ENCODE measurements around the gene CACNG6.

CACNG6 gene

GRCh38 chr19:53969366-53969765 lies 22.1 kb upstream of the CACNG6 start:
- no peak for DNase-seq

GRCh38 chr19:53971673-53972072 lies 19.8 kb upstream of the CACNG6 start:
- no peak for DNase-seq

- DNase-seq, result peak; percentile 58
Measured at GRCh38 chr19:53977429-53977990, 13.9 kb upstream of the CACNG6 start.

DNA sequence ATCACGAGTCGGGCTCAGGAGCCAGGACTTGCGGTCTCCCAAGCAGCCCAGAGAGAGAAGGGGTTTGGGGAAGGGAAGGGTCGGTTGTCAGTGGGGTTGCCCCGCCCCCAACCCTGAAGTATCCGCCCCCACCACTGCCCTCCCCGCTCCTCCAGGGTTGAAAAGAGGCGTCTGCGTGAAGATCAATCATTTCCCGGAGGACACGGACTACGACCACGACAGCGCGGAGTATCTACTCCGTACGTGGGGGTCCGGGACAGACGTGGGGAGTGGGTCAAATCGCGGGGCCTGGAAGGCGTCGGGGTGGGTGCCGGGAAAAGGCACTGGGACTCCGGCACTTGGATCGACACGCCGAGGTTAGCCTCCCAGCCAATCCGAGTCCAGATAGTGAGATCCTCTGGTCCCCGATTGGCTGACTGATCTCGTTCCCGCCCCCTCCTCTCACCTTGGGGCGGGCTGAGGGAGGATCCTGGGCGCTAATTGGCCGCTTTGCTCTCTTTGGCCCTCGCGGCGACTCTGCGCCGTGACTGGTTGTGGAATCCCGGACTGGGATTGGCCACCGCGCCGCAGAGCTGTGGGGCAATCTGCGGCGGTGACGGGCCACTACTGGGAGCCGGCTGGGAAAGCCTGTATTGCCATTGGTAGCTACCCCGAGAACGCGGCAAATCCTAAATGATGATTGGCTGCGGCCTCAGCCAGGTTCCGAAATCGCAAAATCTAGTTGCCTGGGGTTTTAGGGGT lies 13.3 kb upstream of the CACNG6 start:
- no peak for DNase-seq

DNA sequence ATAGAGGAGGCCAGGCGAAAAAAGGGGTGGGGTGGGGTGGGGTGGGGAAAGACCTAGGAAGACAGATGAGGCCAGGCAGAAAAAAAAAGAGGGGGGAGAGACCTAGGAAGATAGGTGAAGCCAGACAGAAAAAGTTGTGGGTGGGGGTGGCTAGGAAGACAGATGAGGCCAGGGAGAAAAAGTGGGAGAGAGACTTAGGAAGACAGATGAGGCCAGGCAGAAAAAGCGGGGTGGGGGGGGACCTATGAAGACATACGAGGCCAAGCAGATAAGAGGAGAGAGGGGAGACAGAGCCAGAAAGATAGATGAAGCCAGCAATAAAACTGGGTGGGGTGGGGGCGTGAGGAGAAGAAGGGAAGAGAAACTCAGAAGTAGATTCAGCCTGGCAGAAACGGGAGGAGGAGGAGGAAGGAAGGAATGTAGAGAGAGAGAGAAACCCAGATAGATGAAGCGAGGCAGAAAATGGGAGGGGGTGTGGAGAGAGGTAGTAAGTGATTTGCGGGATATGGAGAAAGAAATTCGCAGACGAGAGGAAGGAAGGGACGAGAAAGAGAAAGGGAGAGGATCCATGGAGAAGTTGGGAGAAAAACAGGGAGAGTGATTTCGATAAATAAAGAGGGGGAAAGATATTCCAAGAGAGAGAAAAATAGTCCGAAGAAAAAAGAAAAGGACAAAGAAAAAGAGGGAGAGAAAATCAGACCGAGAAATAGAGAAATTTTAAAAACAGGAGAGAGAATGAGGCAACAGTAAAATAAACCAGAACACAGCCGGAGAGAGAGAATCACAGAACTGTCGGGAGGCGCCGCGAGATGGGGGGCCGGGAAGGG lies 12.2 kb upstream of the CACNG6 start:
- no peak for DNase-seq

GRCh38 chr19:53980539-53981375 lies 10.7 kb upstream of the CACNG6 start:
- no peak for DNase-seq

- no peak for DNase-seq
Measured at GRCh38 chr19:53981376-53981951, 10.0 kb upstream of the CACNG6 start.

GRCh38 chr19:53982001-53982451 lies 9.4 kb upstream of the CACNG6 start:
- no peak for DNase-seq

DNA sequence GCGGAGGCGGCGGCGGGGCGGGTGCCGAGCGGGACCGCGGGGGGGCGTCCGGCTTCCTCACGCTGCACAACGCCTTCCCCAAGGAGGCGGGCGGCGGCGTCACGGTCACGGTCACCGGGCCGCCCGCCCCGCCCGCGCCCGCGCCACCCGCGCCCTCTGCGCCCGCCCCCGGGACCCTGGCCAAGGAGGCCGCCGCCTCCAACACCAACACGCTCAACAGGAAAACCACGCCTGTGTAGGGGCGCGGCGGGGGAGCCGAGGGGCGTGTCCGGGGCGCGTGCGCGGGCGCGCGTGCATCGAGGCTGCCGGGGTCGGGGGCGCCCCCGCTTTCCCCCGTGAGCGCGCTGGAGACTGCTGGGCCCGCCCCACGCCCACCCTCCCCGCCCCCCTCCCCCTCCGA lies 8.8 kb upstream of the CACNG6 start:
- DNase-seq, result peak; percentile 19

GRCh38 chr19:53983457-53984289 lies 7.8 kb upstream of the CACNG6 start:
- DNase-seq, result no peak

DNA sequence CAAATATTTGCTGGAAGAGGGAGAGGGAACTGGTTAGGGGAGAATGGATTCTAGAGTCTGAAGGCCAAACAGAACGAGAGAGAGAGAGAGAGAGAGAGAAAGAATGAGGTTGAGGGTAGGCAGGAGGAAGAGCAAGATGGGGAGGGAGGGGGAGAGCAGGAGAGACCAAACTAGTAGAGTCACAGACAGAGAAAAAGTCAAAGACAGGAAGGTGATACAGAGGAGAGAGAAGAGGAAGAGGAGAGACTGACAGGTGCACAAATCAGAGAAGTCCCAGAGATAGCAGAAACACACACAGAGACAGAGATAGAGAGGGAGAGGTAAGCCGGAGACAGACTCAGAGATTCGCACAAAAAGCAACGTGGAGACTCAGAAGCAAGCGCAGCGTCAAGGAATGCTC lies 5.6 kb upstream of the CACNG6 start:
- DNase-seq, result no peak

DNA sequence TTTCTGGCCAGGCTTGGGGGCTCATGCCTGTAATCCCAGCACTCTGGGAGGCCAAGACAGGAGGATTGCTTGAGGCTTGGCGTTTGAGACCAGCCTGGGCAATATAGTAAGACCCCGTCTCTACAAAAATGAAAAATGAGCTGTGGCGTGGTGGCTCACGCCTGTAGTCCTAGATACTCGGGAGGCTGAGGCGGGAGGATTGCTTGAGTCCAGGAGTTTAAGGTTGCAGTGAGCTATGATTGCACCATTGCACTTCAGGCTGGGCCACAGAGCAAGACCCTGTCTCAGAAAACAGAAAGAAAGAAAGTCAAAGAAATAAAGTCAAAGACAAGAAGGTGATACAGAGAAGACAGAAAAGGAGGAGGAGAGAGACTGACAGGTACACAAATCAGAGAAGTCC lies 2.5 kb upstream of the CACNG6 start:
- DNase-seq, result no peak

GRCh38 chr19:53989600-53990533 lies 1.6 kb upstream of the CACNG6 start:
- no peak for DNase-seq

- no peak for DNase-seq
Measured at GRCh38 chr19:53992211-53992610, 774 bp downstream of the CACNG6 start.

DNA sequence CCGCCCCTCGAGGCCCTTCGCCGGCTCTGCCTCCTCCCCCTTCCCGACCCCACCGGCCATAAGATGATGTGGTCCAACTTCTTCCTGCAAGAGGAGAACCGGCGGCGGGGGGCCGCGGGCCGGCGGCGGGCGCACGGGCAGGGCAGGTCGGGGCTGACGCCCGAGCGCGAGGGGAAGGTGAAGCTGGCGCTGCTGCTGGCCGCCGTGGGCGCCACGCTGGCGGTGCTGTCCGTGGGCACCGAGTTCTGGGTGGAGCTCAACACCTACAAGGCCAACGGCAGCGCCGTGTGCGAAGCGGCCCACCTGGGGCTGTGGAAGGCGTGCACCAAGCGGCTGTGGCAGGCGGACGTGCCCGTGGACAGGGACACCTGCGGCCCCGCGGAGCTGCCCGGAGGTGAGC lies 1.4 kb downstream of the CACNG6 start:
- DNase-seq, result no peak

DNA sequence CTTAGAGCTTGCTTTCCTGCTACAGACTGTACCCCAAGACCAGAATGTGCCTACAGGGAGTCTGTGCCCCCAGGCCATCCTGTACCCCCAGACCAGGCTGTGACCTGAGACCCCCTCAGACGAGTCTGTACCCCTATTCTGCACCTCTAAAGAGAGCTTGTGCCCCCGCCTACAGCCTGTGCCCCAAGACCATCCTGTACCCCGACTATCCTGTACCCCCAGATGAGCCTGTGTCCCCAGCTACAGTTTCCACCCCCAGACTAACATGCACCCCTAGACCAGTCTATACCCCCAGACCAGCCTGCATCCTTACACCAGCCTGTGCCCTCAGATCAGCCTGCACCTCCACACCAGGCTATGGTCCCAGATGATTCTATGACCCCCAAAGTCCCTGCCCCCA lies 2.0 kb downstream of the CACNG6 start:
- no peak for DNase-seq

DNA sequence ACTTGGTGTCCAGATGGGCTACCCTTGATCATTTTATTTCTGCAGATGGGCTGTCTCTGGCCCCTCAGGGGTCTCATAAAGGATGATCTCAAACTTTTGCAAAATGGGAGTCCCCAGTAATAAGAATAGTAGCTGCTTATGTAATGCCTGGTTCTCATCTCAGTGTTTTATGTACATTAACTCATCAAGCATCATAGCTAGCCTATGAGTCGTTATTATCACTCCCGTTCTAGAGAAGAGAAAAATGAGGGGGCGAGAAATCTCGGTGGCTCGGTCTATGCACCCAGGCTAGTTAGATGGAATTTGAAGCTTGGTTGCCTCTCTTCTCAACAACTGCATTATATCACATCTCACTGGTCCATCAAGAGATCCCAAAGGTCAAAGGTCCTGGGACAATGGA lies 3.4 kb downstream of the CACNG6 start:
- no peak for DNase-seq

DNA sequence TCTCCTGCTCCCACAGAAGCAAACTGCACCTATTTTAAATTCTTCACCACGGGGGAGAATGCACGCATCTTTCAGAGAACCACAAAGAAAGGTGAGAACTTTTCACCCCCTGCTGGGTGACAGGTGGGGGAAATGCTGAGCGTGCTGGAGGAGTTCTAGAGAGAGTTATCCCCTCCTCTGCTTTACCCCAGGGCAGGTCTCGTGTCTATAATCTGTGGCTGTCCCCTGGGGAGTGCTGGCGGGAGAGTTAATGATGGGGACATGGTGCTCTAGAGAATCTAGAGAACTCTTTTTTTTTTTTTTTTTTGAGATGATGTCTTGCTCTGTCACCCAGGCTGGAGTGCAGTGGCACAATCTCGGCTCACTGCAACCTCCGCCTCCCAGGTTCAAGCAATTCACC lies 6.8 kb downstream of the CACNG6 start:
- DNase-seq, result no peak

DNA sequence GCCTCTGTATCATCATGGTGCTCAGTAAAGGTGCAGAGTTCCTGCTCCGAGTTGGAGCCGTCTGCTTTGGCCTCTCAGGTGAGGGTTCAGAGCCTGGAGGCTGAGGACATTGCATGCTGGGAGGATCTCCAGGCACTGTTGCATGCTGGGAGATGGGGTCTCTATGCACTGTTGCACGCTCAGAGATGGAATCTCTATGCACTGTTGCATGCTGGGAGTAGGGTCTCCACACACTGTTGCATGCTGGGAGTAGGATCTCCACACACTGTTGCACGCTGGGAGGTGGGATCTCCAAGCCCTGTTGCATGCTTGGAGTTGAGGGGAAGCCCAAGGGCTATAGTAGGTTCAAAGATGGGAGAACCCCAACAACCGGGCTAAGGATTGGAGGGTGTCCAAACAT lies 8.3 kb downstream of the CACNG6 start:
- no peak for DNase-seq

DNA sequence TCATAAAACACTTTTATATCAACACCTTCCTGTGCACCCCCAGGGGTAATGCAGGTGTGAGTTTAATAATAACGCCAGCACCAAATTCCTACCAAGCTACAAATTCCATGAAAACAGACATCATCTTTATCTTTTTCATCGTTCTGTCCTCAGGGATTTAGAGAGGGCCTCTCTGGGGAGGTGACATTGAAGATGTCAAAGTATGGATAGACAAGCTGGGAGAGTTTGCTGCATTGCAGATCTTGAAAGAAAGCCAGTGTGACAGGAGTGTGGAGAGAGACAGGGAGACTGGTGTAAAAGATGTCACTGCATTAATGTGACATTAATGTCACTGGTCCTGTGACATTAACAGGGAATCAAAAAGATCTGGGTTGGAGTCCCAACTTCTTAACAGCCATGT lies 10.1 kb downstream of the CACNG6 start:
- DNase-seq, result no peak

All from NCI-H69 (cell line).